Kidney glomerular epithelial cell (primary cell): ENCODE measurements around the gene SYNE1.

ENCODE experiments used
- DNase-seq: peaks from one replicate; lab custom pipeline; 2025; lab: John Stamatoyannopoulos, UW

The SYNE1 gene

GRCh38 chr6:152135755-152136448, 501.3 kb downstream of the SYNE1 start:
- DNase-seq, result no peak

- no peak for DNase-seq
Measured at GRCh38 chr6:152130441-152130840, 506.7 kb downstream of the SYNE1 start.

GRCh38 chr6:152129691-152130151, 507.4 kb downstream of the SYNE1 start:
- DNase-seq, result no peak

GRCh38 chr6:152127432-152128165, 509.6 kb downstream of the SYNE1 start:
- DNase-seq, result no peak

- DNase-seq, result peak; percentile 65
Measured at GRCh38 chr6:152124429-152125074, 512.6 kb downstream of the SYNE1 start.

DNA sequence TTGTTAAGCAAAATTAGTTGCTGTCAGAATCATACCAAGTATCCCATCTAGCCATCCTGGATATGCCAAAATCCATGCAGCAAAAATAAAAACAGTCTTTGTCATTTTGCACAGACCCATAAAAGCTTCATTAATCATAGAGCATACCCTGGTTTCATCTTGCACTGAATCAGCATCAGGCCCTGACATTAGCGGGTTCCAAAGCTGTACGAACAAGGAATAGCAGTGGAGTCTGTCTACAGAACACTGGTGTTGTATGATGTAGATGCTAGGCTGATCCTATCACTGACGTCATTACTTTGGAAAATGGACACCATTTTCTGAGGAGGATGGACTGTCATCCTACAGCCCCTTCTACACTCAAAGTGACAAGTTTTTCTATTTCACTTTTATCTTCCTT, 514.1 kb downstream of the SYNE1 start:
- DNase-seq, result no peak

- no peak for DNase-seq
Measured at GRCh38 chr6:152122434-152122833, 514.7 kb downstream of the SYNE1 start.

GRCh38 chr6:152121910-152122309, 515.3 kb downstream of the SYNE1 start:
- DNase-seq, result no peak

DNA sequence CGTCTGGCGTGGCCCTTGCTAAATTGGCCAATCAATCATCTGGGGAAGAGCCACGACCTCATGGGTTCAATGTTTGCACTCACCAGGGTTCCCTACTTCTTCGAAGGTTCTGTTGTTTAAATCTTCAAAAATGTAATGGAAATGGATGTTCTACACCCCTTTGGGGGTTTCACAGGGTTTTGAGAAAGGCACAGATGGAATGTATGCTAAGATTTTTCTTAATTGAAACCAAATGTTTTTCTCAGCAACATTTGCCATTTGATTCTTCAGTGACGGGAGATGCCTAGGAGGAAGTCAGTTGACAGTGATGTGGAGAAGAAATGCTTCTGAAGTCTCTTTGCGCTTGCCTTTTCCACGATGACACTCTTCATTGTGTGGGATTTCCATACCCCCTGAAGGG, 517.3 kb downstream of the SYNE1 start:
- no peak for DNase-seq

DNA sequence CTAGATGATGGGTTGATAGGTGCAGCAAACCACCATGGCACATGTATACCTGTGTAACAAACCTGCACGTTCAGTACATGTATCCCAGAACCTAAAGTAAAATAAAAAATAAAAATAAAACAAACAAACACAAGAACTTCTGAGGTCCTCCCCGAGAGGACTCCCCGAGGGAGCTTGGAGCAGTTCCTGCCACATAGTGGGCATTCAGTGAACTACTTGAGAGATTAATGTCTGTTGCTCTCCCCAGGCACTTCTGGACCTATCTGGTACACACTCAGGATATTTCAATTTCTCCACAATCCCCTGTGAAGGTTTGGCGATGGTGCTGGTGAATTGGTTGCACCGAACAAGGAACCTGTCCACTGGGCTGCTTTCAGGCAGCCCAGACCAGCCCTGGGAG, 518.5 kb downstream of the SYNE1 start:
- DNase-seq, result no peak

- no peak for DNase-seq
Measured at GRCh38 chr6:152118224-152118623, 518.9 kb downstream of the SYNE1 start.

GRCh38 chr6:152117156-152118133, 519.7 kb downstream of the SYNE1 start:
- DNase-seq, result no peak

DNA sequence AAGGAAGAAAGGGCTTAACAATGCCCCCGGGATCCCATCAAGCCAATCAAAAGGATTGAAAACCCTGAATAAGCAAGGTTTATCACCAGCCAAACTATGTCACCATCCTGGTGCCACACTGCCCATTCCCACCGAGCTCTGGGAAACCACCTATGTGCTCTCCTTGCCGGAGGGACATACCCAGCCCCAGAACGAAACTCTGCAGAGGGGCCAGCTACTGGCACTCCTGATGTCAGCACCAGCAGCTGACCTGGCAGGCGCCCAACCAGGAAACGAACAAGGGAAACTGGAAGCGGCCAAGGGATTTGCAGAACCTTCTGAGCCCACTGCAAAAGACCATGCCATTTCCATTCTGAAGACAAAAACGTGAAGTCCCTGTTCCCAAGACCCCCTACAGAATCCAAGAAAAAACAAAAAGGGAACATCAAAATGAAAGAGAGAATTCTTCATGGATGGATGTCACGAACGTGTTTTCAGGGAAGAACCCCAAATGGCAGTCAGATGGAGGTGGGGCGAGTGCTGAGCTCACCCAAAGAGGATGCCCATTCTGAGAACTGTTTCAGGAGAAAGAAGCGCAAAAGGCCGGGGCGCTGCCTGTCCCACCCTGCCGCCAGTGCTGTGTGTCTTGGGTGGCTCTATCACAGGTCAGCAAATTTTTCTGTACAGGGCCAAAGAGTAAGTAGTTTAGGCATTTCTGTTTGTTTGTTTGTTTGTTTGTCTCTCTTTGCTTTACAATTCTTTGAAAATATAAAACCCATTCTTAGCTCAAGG, 524.5 kb downstream of the SYNE1 start:
- DNase-seq, result no peak

- no peak for DNase-seq
Measured at GRCh38 chr6:152110886-152111820, 526.0 kb downstream of the SYNE1 start.

DNA sequence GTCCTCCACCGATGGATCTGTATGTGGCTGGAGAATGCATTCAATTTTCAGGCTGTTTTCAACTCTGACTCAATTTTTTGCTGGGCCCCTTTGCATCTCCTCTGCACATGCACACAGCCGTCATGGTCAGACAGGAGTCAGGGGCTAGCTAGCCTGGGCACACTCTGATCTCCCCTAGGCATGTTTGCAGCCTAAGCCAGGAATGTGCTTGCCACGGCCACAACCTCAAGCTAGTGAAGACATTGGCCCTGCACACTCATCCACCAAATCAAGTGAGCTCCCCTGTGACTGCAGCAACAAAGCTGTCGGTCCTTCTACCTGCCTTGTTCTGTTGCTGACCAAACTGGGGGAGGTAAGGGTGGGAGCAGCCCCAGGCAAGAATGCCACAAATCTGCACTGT, 529.2 kb downstream of the SYNE1 start:
- no peak for DNase-seq

DNA sequence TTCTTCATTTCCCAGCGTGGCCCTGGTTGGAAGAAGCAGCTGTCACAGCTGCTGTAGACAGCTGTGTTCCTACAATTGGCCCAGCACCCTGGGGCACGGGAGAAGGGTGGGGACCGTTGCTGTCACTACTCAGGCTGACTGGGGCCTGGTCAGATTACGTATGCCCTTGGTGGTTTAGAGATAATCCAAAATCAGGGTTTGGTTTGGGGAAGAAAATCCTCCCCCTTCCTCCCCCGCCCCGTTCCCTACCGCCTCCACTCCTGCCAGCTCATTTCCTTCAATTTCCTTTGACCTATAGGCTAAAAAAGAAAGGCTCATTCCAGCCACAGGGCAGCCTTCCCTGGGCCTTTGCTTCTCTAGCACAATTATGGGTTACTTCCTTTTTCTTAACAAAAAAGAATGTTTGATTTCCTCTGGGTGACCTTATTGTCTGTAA, 537.0 kb downstream of the SYNE1 start:
- no peak for DNase-seq

GRCh38 chr6:152099446-152100182, 537.5 kb downstream of the SYNE1 start:
- no peak for DNase-seq

DNA sequence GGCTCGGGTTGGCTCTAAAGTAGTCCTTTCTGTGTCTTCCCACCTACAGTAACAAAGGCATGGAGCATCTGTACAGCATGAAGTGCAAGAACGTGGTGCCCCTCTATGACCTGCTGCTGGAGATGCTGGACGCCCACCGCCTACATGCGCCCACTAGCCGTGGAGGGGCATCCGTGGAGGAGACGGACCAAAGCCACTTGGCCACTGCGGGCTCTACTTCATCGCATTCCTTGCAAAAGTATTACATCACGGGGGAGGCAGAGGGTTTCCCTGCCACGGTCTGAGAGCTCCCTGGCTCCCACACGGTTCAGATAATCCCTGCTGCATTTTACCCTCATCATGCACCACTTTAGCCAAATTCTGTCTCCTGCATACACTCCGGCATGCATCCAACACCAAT, 538.5 kb downstream of the SYNE1 start:
- DNase-seq, result no peak

- DNase-seq, result no peak
Measured at GRCh38 chr6:152096863-152097496, 540.2 kb downstream of the SYNE1 start.
